Measurements from ENCODE around the gene TAS2R1. TPM values are rescaled to one million over a fixed set of nuclear protein-coding genes. Genes with fewer than 3 reads are reported as not detected.
"Not testable (repeated sequence)": the region's sequence is repeated elsewhere in the genome, so short reads cannot be mapped to it uniquely, and the experiment has no call there.

Gene TAS2R1
- total RNA-seq, 1 experiment from 2014 or later, result not detected

DNA sequence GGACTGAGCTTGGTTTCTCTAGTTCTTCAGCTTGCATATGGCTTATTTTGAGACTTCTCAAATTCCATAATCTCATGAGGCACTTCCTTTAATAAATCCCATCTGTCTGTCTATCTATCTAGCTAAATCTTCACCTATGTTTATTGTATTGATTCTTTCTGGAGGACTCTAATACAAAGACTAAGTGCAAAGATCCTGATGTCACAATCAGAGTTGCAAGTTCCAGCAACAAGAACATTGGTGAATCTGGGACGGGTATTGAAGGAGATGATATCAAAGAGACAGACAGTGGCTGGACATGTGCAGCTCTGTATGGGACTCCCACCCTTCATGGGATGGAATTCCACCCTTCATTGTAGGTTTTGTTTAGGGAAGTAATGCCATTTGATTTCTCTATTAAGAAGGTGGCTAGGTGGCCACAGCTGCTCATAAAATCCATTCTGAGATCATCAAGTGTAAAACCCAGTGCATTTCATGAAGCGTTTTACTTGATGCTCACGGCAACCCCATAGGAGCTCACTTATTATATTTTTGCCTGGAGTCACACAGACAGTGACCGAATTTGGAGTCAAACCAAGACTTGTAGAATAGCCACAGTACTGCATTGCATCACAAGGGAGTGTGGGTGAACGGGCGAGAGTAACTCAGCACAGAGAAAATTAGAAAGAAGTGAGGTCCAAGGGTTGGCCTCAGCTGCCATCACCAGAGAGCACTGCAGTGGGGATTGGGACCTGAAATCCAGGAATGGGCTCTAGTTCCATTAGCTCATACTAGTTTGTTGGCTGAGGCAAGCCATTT, 24.9 kb downstream of the TAS2R1 start:
- no peak for DNase-seq
- intact Hi-C loops (cut with micrococcal nuclease; ENCODE audit: unreplicated experiment), result no loop called here
- H3K4me3 Mint-ChIP-seq (ENCODE audit: low read depth, unreplicated experiment), result no peak overlapping the region
- CTCF ChIA-PET, result no interaction called here
- TF ChIP-seq, protein P1, sequence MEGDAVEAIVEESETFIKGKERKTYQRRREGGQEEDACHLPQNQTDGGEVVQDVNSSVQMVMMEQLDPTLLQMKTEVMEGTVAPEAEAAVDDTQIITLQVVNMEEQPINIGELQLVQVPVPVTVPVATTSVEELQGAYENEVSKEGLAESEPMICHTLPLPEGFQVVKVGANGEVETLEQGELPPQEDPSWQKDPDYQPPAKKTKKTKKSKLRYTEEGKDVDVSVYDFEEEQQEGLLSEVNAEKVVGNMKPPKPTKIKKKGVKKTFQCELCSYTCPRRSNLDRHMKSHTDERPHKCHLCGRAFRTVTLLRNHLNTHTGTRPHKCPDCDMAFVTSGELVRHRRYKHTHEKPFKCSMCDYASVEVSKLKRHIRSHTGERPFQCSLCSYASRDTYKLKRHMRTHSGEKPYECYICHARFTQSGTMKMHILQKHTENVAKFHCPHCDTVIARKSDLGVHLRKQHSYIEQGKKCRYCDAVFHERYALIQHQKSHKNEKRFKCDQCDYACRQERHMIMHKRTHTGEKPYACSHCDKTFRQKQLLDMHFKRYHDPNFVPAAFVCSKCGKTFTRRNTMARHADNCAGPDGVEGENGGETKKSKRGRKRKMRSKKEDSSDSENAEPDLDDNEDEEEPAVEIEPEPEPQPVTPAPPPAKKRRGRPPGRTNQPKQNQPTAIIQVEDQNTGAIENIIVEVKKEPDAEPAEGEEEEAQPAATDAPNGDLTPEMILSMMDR (IDR thresholded peaks at IDR 0.05; ENCODE audit: unreplicated experiment), result no peak
- H3K4me1 Mint-ChIP-seq (ENCODE audit: low read depth, unreplicated experiment), result no peaks in the 10 kb centered on the region
- H3K27ac Mint-ChIP-seq (ENCODE audit: unreplicated experiment), result no peak overlapping the region
- H3K27me3 Mint-ChIP-seq (ENCODE audit: unreplicated experiment), result no peaks in the 10 kb centered on the region
- H3K36me3 Mint-ChIP-seq (ENCODE audit: insufficient read depth, unreplicated experiment), result no peaks in the 10 kb centered on the region
- no TSS peak for BruUV-seq (replicated peaks)
- peaks cover 11% of the 10 kb centered on the region for H3K9me3 Mint-ChIP-seq (ENCODE audit: low read depth, unreplicated experiment)

DNA sequence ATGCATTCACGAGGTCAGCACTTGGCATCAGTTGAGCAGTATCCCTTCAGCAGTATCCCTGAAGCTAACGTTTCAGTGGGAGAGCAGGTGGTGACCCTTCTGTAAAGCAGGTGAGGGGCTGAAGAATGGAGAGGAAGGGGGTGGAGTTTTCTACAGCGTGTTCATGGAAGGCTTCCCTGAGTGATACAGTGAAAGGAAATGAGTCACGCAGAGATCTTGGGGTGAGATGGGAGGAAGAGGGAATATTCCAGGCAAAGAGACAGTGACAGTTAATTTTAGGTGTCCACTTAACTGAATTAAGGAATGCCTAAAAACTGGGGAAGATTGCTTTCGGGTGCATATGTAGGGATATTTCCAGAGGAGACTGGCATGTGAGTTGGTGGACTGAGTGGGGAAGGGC, 25.7 kb downstream of the TAS2R1 start:
- Mint-ChIP-seq H3K27me3 (ENCODE audit: unreplicated experiment) (no peaks in the 10 kb centered on the region), H3K9me3 (ENCODE audit: low read depth, unreplicated experiment) (peaks cover 11% of the 10 kb centered on the region), H3K4me1 (ENCODE audit: low read depth, unreplicated experiment) (no peaks in the 10 kb centered on the region), H3K4me3 (ENCODE audit: low read depth, unreplicated experiment) (no peak overlapping the region), H3K27ac (ENCODE audit: unreplicated experiment) (no peak overlapping the region), H3K36me3 (ENCODE audit: insufficient read depth, unreplicated experiment) (no peaks in the 10 kb centered on the region)
- TF ChIP-seq, protein P1 (IDR thresholded peaks at IDR 0.05; ENCODE audit: unreplicated experiment), result no peak
- BruUV-seq (replicated peaks), result no TSS peak
- DNase-seq, result no peak
- intact Hi-C loops (cut with micrococcal nuclease; ENCODE audit: unreplicated experiment), result no loop called here
- CTCF ChIA-PET, result no interaction called here

DNA sequence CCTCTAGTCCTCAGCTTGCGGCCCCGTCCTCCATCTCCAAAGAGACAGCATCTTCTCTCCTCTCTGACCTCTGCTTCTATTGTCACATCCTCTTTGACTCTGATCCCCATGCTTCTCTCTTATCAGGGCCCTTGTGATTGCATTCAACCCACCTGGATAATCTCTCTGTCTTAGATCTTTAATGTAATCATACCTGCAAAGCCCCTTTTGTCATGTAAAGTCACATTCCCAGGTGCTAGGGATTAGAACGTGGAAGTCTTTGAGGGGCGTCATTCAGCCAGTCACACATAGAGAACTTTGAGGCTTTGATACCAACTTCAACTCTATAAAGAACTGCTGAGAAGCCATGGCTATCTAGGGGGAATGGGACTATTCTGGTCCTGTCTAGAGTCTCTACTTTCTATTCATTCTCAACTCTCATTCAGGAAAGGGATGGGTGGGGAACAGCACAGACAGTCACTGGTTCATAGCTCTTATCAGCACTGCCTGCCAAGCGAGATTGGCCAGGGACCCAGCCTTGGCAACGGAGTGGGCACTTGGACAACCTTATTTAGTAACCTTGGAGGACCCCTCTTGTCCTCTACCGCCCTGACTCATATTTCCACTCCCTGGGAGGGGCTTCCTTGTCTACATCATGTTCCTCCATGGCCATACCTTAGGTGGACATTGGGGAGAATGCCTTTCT, 29.0 kb downstream of the TAS2R1 start:
- H3K4me1 Mint-ChIP-seq (ENCODE audit: low read depth, unreplicated experiment), result no peaks in the 10 kb centered on the region
- no TSS peak for BruUV-seq (replicated peaks)
- no peak overlapping the region for H3K4me3 Mint-ChIP-seq (ENCODE audit: low read depth, unreplicated experiment)
- TF ChIP-seq, protein P1 (IDR thresholded peaks at IDR 0.05; ENCODE audit: unreplicated experiment), result no peak
- no peaks in the 10 kb centered on the region for H3K27me3 Mint-ChIP-seq (ENCODE audit: unreplicated experiment)
- no peak overlapping the region for H3K27ac Mint-ChIP-seq (ENCODE audit: unreplicated experiment)
- DNase-seq, result no peak
- intact Hi-C loops (cut with micrococcal nuclease; ENCODE audit: unreplicated experiment), result no loop called here
- CTCF ChIA-PET, result no interaction called here
- peaks cover 16% of the 10 kb centered on the region for H3K9me3 Mint-ChIP-seq (ENCODE audit: low read depth, unreplicated experiment)
- H3K36me3 Mint-ChIP-seq (ENCODE audit: insufficient read depth, unreplicated experiment), result no peaks in the 10 kb centered on the region

DNA sequence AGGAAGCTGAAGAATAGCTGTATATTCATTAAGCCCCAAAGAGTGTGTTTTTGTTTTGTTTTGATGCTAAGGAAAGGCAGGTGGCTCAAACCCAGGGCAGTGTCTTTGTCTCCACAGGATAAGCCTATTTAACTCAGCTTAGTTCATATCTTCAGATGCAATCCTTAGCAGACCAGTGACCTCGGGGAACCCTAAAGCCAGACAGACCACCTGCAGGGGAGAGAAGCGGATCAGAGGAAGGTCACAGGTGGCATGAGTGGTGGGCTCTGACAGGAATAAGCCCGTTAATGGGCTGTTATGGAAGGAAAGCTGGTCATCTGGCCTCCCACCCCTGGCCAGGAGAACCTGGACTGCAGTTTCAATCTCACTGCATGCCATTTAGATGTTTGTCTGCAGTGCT, 30.8 kb downstream of the TAS2R1 start:
- BruUV-seq (replicated peaks), result no TSS peak
- no peaks in the 10 kb centered on the region for H3K27me3 Mint-ChIP-seq (ENCODE audit: unreplicated experiment)

DNA sequence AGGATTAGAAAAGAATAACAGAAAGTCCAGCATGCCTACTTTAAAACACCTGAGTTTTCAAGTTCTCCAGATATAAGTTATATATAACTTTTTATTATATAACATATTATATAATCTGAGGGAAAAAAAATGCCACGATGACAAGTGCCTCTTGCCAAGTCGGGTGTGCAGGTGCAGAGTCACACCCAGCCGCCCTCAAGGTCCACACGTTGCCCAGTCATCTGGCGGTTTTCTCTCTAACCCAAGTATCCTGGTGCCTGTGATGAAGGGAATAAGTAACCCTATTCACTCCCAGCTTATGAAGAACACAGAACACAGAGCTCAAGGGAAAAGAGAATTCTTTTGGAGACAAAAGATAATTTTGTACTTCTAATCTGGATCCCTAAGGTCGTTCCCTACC, 31.8 kb downstream of the TAS2R1 start:
- H3K4me1 Mint-ChIP-seq (ENCODE audit: low read depth, unreplicated experiment); H3K4me3 Mint-ChIP-seq (ENCODE audit: low read depth, unreplicated experiment); intact Hi-C loops (cut with micrococcal nuclease; ENCODE audit: unreplicated experiment); H3K27me3 Mint-ChIP-seq (ENCODE audit: unreplicated experiment); CTCF ChIA-PET; H3K9me3 Mint-ChIP-seq (ENCODE audit: low read depth, unreplicated experiment); BruUV-seq (replicated peaks); H3K27ac Mint-ChIP-seq (ENCODE audit: unreplicated experiment); H3K36me3 Mint-ChIP-seq (ENCODE audit: insufficient read depth, unreplicated experiment); DNase-seq: not testable (repeated sequence)

More for the DNA sequence above, 30.8 kb downstream of the TAS2R1 start:
- peaks cover 14% of the 10 kb centered on the region for H3K9me3 Mint-ChIP-seq (ENCODE audit: low read depth, unreplicated experiment)
- H3K36me3 Mint-ChIP-seq (ENCODE audit: insufficient read depth, unreplicated experiment), result no peaks in the 10 kb centered on the region
- TF ChIP-seq, protein P1 (IDR thresholded peaks at IDR 0.05; ENCODE audit: unreplicated experiment), result no peak
- no peak overlapping the region for H3K4me3 Mint-ChIP-seq (ENCODE audit: low read depth, unreplicated experiment)
- H3K4me1 Mint-ChIP-seq (ENCODE audit: low read depth, unreplicated experiment), result no peaks in the 10 kb centered on the region
- intact Hi-C loops (cut with micrococcal nuclease; ENCODE audit: unreplicated experiment), result no loop called here
- no peak for DNase-seq
- H3K27ac Mint-ChIP-seq (ENCODE audit: unreplicated experiment), result no peak overlapping the region
- CTCF ChIA-PET, result no interaction called here

DNA sequence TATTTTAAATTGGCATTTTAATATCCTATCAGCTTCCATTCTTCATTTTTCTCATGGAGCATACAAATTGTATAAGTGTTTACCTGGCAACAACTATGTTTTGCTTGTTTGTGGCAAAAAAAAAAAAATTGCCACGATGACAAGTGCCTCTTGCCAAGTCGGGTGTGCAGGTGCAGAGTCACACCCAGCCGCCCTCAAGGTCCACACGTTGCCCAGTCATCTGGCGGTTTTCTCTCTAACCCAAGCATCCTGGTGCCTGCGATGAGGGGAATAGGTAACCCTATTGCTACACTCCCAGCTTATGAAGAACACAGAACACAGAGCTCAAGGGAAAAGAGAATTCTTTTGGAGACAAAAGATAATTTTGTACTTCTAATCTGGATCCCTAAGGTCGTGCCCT, 32.8 kb downstream of the TAS2R1 start:
- DNase-seq; H3K36me3 Mint-ChIP-seq (ENCODE audit: insufficient read depth, unreplicated experiment); intact Hi-C loops (cut with micrococcal nuclease; ENCODE audit: unreplicated experiment); H3K4me3 Mint-ChIP-seq (ENCODE audit: low read depth, unreplicated experiment); CTCF ChIA-PET; H3K27ac Mint-ChIP-seq (ENCODE audit: unreplicated experiment); H3K9me3 Mint-ChIP-seq (ENCODE audit: low read depth, unreplicated experiment); BruUV-seq (replicated peaks); H3K27me3 Mint-ChIP-seq (ENCODE audit: unreplicated experiment); H3K4me1 Mint-ChIP-seq (ENCODE audit: low read depth, unreplicated experiment): not testable (repeated sequence)

Measured in Calu3 (cell line).